ENCODE measurements around the gene ATPAF1. TPM values are rescaled to one million over a fixed set of nuclear protein-coding genes. Genes with fewer than 3 reads are reported as not detected.

ATPAF1 gene
- total and polyA plus RNA-seq, 9 of the 15 experiments (the other 6 are each of a cell fraction or from before 2014, with no cell fraction given) = 6.3 to 56.2 (median 27.4) TPM

GRCh38 chr1:46675549-46676314 is 7.6 kb upstream of the ATPAF1 start (continued):
- TF ChIP-seq ZNF318 (IDR thresholded peaks at IDR 0.05; ENCODE audit: borderline replicate concordance in 1 of 2, low read depth in 1 of 2) (peak in 1 of 2 experiments; percentile 45; a peak in 1 of 4 replicates), GATAD2A (IDR thresholded peaks at IDR 0.05) (no peak), CXXC5 (CRISPR knock-in tag; IDR thresholded peaks at IDR 0.05) (0 out of 2 replicates have a peak, but pooled peaks have one; percentile 24), PBX2 (CRISPR knock-in tag; IDR thresholded peaks at IDR 0.05; ENCODE audit: low read depth) (no peak), PBX2 (tag; conservative IDR thresholded peaks at IDR 0.05; ENCODE audit: low read depth) (peak; percentile 28; the same call in 1 of the 2 replicates), HLTF (IDR thresholded peaks at IDR 0.05) (no peak), ZNF140 (CRISPR knock-in tag; IDR thresholded peaks at IDR 0.05) (no peak), TEAD2 (tag; IDR thresholded peaks at IDR 0.05) (peak; percentile 65; the same call in 1 of the 2 replicates), ETV1 (tag; conservative IDR thresholded peaks at IDR 0.05; ENCODE audit: low read depth) (0 out of 2 replicates have a peak, but pooled peaks have one; percentile 36), NR2C1 (IDR thresholded peaks at IDR 0.05) (no peak), NR2C1 (tag; IDR thresholded peaks at IDR 0.05) (peak; percentile 48), NR2F6 (CRISPR knock-in tag; IDR thresholded peaks at IDR 0.05) (no peak), BACH1 (tag; IDR thresholded peaks at IDR 0.05) (peak; percentile 32; the same call in 1 of the 2 replicates), JUND (IDR thresholded peaks at IDR 0.05; ENCODE audit: borderline replicate concordance, low read depth, low read length) (peak; percentile 34; the same call in 1 of the 2 replicates), JUND (tag; IDR thresholded peaks at IDR 0.05; ENCODE audit: borderline replicate concordance, low read depth, low read length) (no peak), ZNF444 (CRISPR knock-in tag; IDR thresholded peaks at IDR 0.05) (no peak), ZNF324 (CRISPR knock-in tag; IDR thresholded peaks at IDR 0.05) (no peak), ZNF589 (CRISPR knock-in tag; IDR thresholded peaks at IDR 0.05; ENCODE audit: low read depth) (peak; percentile 61)

Measured in K562 (cell line).